OCI-LY1 (cell line): ENCODE data around the gene SYT7.

ENCODE experiments used
- EZH2 ChIP-seq: fragments of 200-600 bp; sonication (generic), shearing (Covaris generic); IDR thresholded peaks from 2 replicates; pipeline ENCODE4 v1.8.0; 2017; ENCODE audit warnings: borderline replicate concordance, mixed run types, mild to moderate bottlenecking, antibody characterized with exemption, low read length, moderate library complexity, mixed read lengths
- TF ChIP-seq, protein P1 (sequence below): fragments of 200-600 bp; sonication (generic), shearing (Covaris generic); IDR thresholded peaks from 2 replicates; pipeline ENCODE4 v1.5.1; 2017; ENCODE audit warnings: mild to moderate bottlenecking, antibody characterized with exemption, low read length, moderate library complexity, mixed read lengths

DNA sequence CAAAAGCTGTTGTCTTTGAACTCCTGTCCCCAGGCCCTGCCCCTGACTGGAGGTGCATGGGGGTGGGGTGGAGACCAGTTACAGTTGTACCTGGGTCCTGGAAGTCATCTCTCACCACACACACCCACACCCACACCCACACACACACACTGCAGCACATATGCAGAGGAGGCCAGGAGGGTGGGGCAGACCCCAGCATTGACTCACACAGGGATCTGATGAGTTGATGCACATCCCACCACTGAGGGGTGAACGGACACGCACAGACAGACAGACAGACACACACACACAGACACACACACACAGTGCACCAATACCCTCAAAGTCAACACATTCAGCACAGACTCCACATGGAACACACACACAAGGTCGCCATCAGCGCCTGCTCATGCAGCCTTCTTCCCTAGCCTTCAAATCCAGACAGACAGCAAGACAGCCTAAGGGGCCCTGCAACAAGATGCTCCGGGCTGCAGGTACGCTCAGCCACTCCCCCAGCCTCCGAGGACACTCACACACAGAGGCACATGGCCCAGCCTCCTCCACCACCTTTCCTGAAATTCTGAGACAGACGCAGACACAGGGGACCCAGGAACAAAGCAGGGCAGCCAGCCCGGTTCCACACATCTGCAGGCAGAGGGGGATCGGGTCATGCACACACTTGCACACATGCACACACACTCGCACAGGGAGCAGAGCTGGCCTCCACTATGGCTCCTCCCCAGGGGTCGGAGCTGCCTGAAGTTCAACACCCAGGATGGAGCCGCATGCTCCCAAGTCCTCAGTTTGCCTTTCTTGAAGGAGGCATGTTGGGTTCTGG, 26.5 kb downstream of the SYT7 start:
- TF ChIP-seq, protein P1, sequence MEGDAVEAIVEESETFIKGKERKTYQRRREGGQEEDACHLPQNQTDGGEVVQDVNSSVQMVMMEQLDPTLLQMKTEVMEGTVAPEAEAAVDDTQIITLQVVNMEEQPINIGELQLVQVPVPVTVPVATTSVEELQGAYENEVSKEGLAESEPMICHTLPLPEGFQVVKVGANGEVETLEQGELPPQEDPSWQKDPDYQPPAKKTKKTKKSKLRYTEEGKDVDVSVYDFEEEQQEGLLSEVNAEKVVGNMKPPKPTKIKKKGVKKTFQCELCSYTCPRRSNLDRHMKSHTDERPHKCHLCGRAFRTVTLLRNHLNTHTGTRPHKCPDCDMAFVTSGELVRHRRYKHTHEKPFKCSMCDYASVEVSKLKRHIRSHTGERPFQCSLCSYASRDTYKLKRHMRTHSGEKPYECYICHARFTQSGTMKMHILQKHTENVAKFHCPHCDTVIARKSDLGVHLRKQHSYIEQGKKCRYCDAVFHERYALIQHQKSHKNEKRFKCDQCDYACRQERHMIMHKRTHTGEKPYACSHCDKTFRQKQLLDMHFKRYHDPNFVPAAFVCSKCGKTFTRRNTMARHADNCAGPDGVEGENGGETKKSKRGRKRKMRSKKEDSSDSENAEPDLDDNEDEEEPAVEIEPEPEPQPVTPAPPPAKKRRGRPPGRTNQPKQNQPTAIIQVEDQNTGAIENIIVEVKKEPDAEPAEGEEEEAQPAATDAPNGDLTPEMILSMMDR: no peak
- no peak for TF ChIP-seq EZH2
